ENCODE measurements around the gene BRINP3.

BRINP3 gene

GRCh38 chr1:190474650-190475211, 2.9 kb downstream of the BRINP3 start:
- peaks cover 31% of the 10 kb centered on the region for H3K27me3 Mint-ChIP-seq
- no peaks in the 10 kb centered on the region for H3K4me1 Mint-ChIP-seq
- CTCF ChIA-PET, result no interaction called here
- H3K9me3 Mint-ChIP-seq, result no peaks in the 10 kb centered on the region
- no peak for DNase-seq
- H3K4me3 Mint-ChIP-seq, result no peak overlapping the region
- no peaks in the 10 kb centered on the region for H3K36me3 Mint-ChIP-seq
- H3K27ac Mint-ChIP-seq, result no peak overlapping the region

- DNase-seq, result no peak
- Mint-ChIP-seq H3K36me3 (no peaks in the 10 kb centered on the region), H3K4me1 (no peaks in the 10 kb centered on the region), H3K27me3 (peaks cover 30% of the 10 kb centered on the region), H3K9me3 (no peaks in the 10 kb centered on the region), H3K4me3 (no peak overlapping the region), H3K27ac (no peak overlapping the region)
- CTCF ChIA-PET, result no interaction called here
Measured at GRCh38 chr1:190474010-190474409, 3.7 kb downstream of the BRINP3 start.

GRCh38 chr1:190472494-190472893, 5.2 kb downstream of the BRINP3 start:
- Mint-ChIP-seq H3K36me3 (no peaks in the 10 kb centered on the region), H3K4me1 (no peaks in the 10 kb centered on the region), H3K27ac (no peak overlapping the region), H3K4me3 (no peak overlapping the region), H3K9me3 (no peaks in the 10 kb centered on the region), H3K27me3 (peaks cover 15% of the 10 kb centered on the region)
- CTCF ChIA-PET, result no interaction called here
- no peak for DNase-seq

- no peaks in the 10 kb centered on the region for H3K9me3 Mint-ChIP-seq
- no peak overlapping the region for H3K4me3 Mint-ChIP-seq
- H3K27me3 Mint-ChIP-seq, result peaks cover 14% of the 10 kb centered on the region
- no peak overlapping the region for H3K27ac Mint-ChIP-seq
- CTCF ChIA-PET, result no interaction called here
- no peaks in the 10 kb centered on the region for H3K36me3 Mint-ChIP-seq
- H3K4me1 Mint-ChIP-seq, result no peaks in the 10 kb centered on the region
- no peak for DNase-seq
Measured at GRCh38 chr1:190472042-190472441, 5.6 kb downstream of the BRINP3 start.

GRCh38 chr1:190464690-190465089, 13.0 kb downstream of the BRINP3 start:
- Mint-ChIP-seq H3K27me3 (no peaks in the 10 kb centered on the region), H3K9me3 (no peaks in the 10 kb centered on the region), H3K4me3 (no peak overlapping the region), H3K4me1 (no peaks in the 10 kb centered on the region), H3K27ac (no peak overlapping the region), H3K36me3 (no peaks in the 10 kb centered on the region)
- DNase-seq, result no peak
- CTCF ChIA-PET, result no interaction called here

GRCh38 chr1:190456129-190456528, 21.5 kb downstream of the BRINP3 start:
- H3K4me3 Mint-ChIP-seq, result no peak overlapping the region
- no peak for DNase-seq
- CTCF ChIA-PET, result no interaction called here
- H3K27ac Mint-ChIP-seq, result no peak overlapping the region
- H3K9me3 Mint-ChIP-seq, result no peaks in the 10 kb centered on the region
- no peaks in the 10 kb centered on the region for H3K4me1 Mint-ChIP-seq
- H3K27me3 Mint-ChIP-seq, result no peaks in the 10 kb centered on the region
- H3K36me3 Mint-ChIP-seq, result no peaks in the 10 kb centered on the region

- H3K27ac Mint-ChIP-seq, result no peak overlapping the region
- H3K9me3 Mint-ChIP-seq, result no peaks in the 10 kb centered on the region
- no peaks in the 10 kb centered on the region for H3K36me3 Mint-ChIP-seq
- H3K27me3 Mint-ChIP-seq, result no peaks in the 10 kb centered on the region
- DNase-seq, result no peak
- H3K4me3 Mint-ChIP-seq, result no peak overlapping the region
- CTCF ChIA-PET, result no interaction called here
- no peaks in the 10 kb centered on the region for H3K4me1 Mint-ChIP-seq
Measured at GRCh38 chr1:190455631-190456030, 22.0 kb downstream of the BRINP3 start.

- CTCF ChIA-PET, result no interaction called here
- H3K4me3 Mint-ChIP-seq, result no peak overlapping the region
- no peaks in the 10 kb centered on the region for H3K27me3 Mint-ChIP-seq
- H3K27ac Mint-ChIP-seq, result no peak overlapping the region
- no peaks in the 10 kb centered on the region for H3K36me3 Mint-ChIP-seq
- no peaks in the 10 kb centered on the region for H3K4me1 Mint-ChIP-seq
- DNase-seq, result no peak
- H3K9me3 Mint-ChIP-seq, result no peaks in the 10 kb centered on the region
Measured at GRCh38 chr1:190453550-190453949, 24.1 kb downstream of the BRINP3 start.

GRCh38 chr1:190452272-190452848, 25.3 kb downstream of the BRINP3 start:
- Mint-ChIP-seq H3K4me3 (no peak overlapping the region), H3K27me3 (no peaks in the 10 kb centered on the region), H3K36me3 (no peaks in the 10 kb centered on the region), H3K9me3 (no peaks in the 10 kb centered on the region), H3K4me1 (no peaks in the 10 kb centered on the region), H3K27ac (no peak overlapping the region)
- CTCF ChIA-PET, result no interaction called here
- no peak for DNase-seq

- no peaks in the 10 kb centered on the region for H3K27me3 Mint-ChIP-seq
Measured at GRCh38 chr1:190444464-190444863, 33.2 kb downstream of the BRINP3 start.

GRCh38 chr1:190439447-190439846, 38.2 kb downstream of the BRINP3 start:
- Mint-ChIP-seq H3K4me1 (no peaks in the 10 kb centered on the region), H3K9me3 (peaks cover 2% of the 10 kb centered on the region), H3K4me3 (no peak overlapping the region), H3K36me3 (no peaks in the 10 kb centered on the region), H3K27me3 (no peaks in the 10 kb centered on the region), H3K27ac (no peak overlapping the region)
- CTCF ChIA-PET, result no interaction called here
- no peak for DNase-seq

More at GRCh38 chr1:190444464-190444863, 33.2 kb downstream of the BRINP3 start:
- CTCF ChIA-PET, result no interaction called here
- H3K4me1 Mint-ChIP-seq, result no peaks in the 10 kb centered on the region
- H3K9me3 Mint-ChIP-seq, result peaks cover under 1% of the 10 kb centered on the region
- no peak overlapping the region for H3K4me3 Mint-ChIP-seq
- DNase-seq, result no peak
- H3K36me3 Mint-ChIP-seq, result no peaks in the 10 kb centered on the region
- H3K27ac Mint-ChIP-seq, result no peak overlapping the region

GRCh38 chr1:190436615-190437014, 41.0 kb downstream of the BRINP3 start:
- H3K4me1 Mint-ChIP-seq, result no peaks in the 10 kb centered on the region
- no peaks in the 10 kb centered on the region for H3K27me3 Mint-ChIP-seq
- CTCF ChIA-PET, result no interaction called here
- no peak overlapping the region for H3K27ac Mint-ChIP-seq
- no peak for DNase-seq
- H3K9me3 Mint-ChIP-seq, result peaks cover 2% of the 10 kb centered on the region
- no peak overlapping the region for H3K4me3 Mint-ChIP-seq
- H3K36me3 Mint-ChIP-seq, result no peaks in the 10 kb centered on the region

GRCh38 chr1:190429932-190430331, 47.7 kb downstream of the BRINP3 start:
- Mint-ChIP-seq H3K27me3 (no peaks in the 10 kb centered on the region), H3K27ac (no peak overlapping the region), H3K4me3 (no peak overlapping the region), H3K36me3 (no peaks in the 10 kb centered on the region), H3K4me1 (no peaks in the 10 kb centered on the region), H3K9me3 (no peaks in the 10 kb centered on the region)
- CTCF ChIA-PET, result no interaction called here
- DNase-seq, result no peak

- H3K27me3 Mint-ChIP-seq, result no peaks in the 10 kb centered on the region
- CTCF ChIA-PET, result no interaction called here
- H3K4me3 Mint-ChIP-seq, result no peak overlapping the region
- no peaks in the 10 kb centered on the region for H3K9me3 Mint-ChIP-seq
- H3K4me1 Mint-ChIP-seq, result no peaks in the 10 kb centered on the region
- no peak overlapping the region for H3K27ac Mint-ChIP-seq
- no peak for DNase-seq
- H3K36me3 Mint-ChIP-seq, result no peaks in the 10 kb centered on the region
Measured at GRCh38 chr1:190429141-190429540, 48.5 kb downstream of the BRINP3 start.

- CTCF ChIA-PET, result no interaction called here
- Mint-ChIP-seq H3K4me1 (no peaks in the 10 kb centered on the region), H3K9me3 (no peaks in the 10 kb centered on the region), H3K27me3 (no peaks in the 10 kb centered on the region), H3K27ac (no peak overlapping the region), H3K36me3 (no peaks in the 10 kb centered on the region), H3K4me3 (no peak overlapping the region)
- no peak for DNase-seq
Measured at GRCh38 chr1:190416239-190416638, 61.4 kb downstream of the BRINP3 start.

GRCh38 chr1:190413142-190413541, 64.5 kb downstream of the BRINP3 start:
- CTCF ChIA-PET, result no interaction called here
- Mint-ChIP-seq H3K4me3 (no peak overlapping the region), H3K4me1 (no peaks in the 10 kb centered on the region), H3K27me3 (no peaks in the 10 kb centered on the region), H3K27ac (no peak overlapping the region), H3K9me3 (no peaks in the 10 kb centered on the region), H3K36me3 (no peaks in the 10 kb centered on the region)
- DNase-seq, result no peak
